Upper lobe of right lung (tissue), 1 donor: ENCODE results near the gene DCTD. TPM values are rescaled to one million over a fixed set of nuclear protein-coding genes. Genes with fewer than 3 reads are reported as not detected.

Experiments used
- ATAC-seq: fragments of 200-7000 bp; cut with Tn5 transposase; one replicate; pipeline ENCODE4 v1.9.1; 2020; ENCODE audit warnings: mild to moderate bottlenecking, moderate library complexity
- DNase-seq: peaks from one replicate; pipeline ENCODE4 v3.0.0-alpha.2; 2020
- H3K27ac ChIP-seq: fragments of 200-600 bp; one replicate; pipeline ENCODE4 v1.8.0; 2022
- H3K27me3 ChIP-seq: fragments of 200-600 bp; one replicate; pipeline ENCODE4 v1.8.0; 2022; ENCODE audit warnings: mild to moderate bottlenecking
- H3K36me3 ChIP-seq: fragments of 200-600 bp; one replicate; pipeline ENCODE4 v1.8.0; 2022
- H3K4me1 ChIP-seq: fragments of 200-600 bp; one replicate; pipeline ENCODE4 v1.8.0; 2022
- H3K4me3 ChIP-seq: fragments of 200-600 bp; one replicate; pipeline ENCODE4 v1.8.0; 2022; ENCODE audit warnings: mild to moderate bottlenecking
- H3K9me3 ChIP-seq: fragments of 200-600 bp; one replicate; pipeline ENCODE4 v1.8.0; 2022
- intact Hi-C: fragments of 100-400 bp; cut with DNase I; formaldehyde crosslinking; loops from one replicate; pipeline ENCODE4 v1.11.0; 2022
- total RNA-seq: library from RNA; stranded (reverse); fragmentation: NEBNext Ultra II Directional; extraction: Animal tissue kit (Norgen Biotek cat#: 25700); gene quantifications from one replicate; pipeline ENCODE4 v1.2.1, GENCODE V29; 2021
- TF ChIP-seq, protein P1 (sequence below): fragments of 200-600 bp; IDR thresholded peaks from one replicate; pipeline ENCODE4 v1.8.0; 2022; ENCODE audit warnings: antibody characterized with exemption
- donor health status: DM: no; HTN: yes; CAD: no; lungs with severe emphysema.

Gene DCTD
- total RNA-seq, 1 donor from 2014 or later, result 88.6 TPM

- intact Hi-C loops, result no loop called here
- Histone ChIP-seq H3K4me3 (no peak overlapping the region), H3K36me3 (no peaks in the 10 kb centered on the region), H3K4me1 (no peaks in the 10 kb centered on the region), H3K9me3 (no peaks in the 10 kb centered on the region), H3K27ac (no peak overlapping the region), H3K27me3 (no peaks in the 10 kb centered on the region)
- TF ChIP-seq, protein P1, sequence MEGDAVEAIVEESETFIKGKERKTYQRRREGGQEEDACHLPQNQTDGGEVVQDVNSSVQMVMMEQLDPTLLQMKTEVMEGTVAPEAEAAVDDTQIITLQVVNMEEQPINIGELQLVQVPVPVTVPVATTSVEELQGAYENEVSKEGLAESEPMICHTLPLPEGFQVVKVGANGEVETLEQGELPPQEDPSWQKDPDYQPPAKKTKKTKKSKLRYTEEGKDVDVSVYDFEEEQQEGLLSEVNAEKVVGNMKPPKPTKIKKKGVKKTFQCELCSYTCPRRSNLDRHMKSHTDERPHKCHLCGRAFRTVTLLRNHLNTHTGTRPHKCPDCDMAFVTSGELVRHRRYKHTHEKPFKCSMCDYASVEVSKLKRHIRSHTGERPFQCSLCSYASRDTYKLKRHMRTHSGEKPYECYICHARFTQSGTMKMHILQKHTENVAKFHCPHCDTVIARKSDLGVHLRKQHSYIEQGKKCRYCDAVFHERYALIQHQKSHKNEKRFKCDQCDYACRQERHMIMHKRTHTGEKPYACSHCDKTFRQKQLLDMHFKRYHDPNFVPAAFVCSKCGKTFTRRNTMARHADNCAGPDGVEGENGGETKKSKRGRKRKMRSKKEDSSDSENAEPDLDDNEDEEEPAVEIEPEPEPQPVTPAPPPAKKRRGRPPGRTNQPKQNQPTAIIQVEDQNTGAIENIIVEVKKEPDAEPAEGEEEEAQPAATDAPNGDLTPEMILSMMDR, result no peak
- ATAC-seq, result no peak
- DNase-seq, result no peak
Measured at GRCh38 chr4:182924497-182924896, 7.3 kb upstream of the DCTD start.

GRCh38 chr4:182923796-182924340 is 6.7 kb upstream of the DCTD start:
- Histone ChIP-seq H3K36me3 (no peaks in the 10 kb centered on the region), H3K9me3 (no peaks in the 10 kb centered on the region), H3K4me3 (no peak overlapping the region), H3K4me1 (peaks cover under 1% of the 10 kb centered on the region), H3K27me3 (no peaks in the 10 kb centered on the region), H3K27ac (no peak overlapping the region)
- ATAC-seq, result no peak
- intact Hi-C loops, result no loop called here
- DNase-seq, result no peak
- TF ChIP-seq, protein P1, result no peak

DNA sequence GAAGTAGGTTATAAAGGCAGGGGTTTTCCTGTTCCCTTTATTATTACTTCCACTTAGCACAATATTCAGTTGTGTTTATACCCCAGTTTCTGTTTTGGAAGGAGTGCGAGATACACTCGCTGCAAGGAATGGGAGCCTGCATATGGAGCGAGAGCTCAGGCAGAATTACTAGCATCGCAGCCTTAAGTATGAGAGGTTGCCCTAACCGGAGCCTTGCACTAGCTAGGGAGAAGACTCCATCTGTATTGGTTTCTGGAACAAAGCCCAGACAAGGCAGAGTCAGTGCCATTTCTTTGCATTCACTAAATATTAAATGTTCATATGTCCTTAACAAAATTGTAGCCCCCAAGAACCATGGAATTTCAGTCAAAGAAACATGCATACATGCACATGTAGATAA is 6.2 kb upstream of the DCTD start:
- Histone ChIP-seq H3K9me3 (no peaks in the 10 kb centered on the region), H3K4me3 (no peak overlapping the region), H3K4me1 (peaks cover 6% of the 10 kb centered on the region), H3K27ac (no peak overlapping the region), H3K27me3 (no peaks in the 10 kb centered on the region), H3K36me3 (no peaks in the 10 kb centered on the region)
- TF ChIP-seq, protein P1, result no peak
- intact Hi-C loops, result no loop called here
- ATAC-seq (no peak), DNase-seq (no peak)

DNA sequence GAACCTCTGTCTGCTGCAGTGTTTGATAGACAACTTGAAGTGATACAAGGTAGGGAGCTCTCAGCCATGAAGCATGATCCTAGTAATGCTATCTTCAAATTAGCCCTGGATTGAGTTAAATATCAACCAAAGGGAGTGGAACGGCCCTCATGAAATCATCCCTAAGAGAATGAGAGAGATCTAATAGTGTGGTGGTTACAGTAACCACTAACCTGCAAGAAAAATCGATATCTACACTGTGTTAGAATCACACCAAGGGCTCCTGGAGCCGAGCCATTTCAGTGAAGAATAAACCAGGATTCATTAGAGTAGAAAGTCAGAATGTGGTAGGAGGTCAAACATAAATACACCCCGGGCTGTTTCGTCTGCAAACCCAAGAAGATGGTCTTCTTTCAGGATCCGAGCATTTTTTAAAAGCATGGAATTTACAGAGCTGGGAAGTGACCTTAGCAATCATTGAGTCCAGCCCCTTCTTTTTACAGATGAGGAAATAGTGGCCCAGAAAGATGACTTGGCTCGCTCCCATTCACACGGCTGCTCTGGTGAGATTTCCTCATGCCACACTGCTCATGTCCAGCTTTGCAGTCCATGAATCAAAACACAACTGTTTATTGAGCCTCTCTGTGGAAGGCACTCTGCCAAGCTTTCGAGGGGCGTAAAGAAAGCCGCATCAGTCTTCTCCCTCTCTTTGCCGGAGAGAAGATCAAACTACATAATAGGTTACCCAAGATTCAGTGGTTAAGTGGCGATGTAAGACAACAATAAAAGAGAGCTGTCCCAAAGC is 5.5 kb upstream of the DCTD start:
- intact Hi-C loops, result no loop called here
- Histone ChIP-seq H3K4me3 (no peak overlapping the region), H3K9me3 (no peaks in the 10 kb centered on the region), H3K27ac (no peak overlapping the region), H3K27me3 (no peaks in the 10 kb centered on the region), H3K36me3 (no peaks in the 10 kb centered on the region), H3K4me1 (peaks cover 10% of the 10 kb centered on the region)
- TF ChIP-seq, protein P1, result no peak
- no peak for ATAC-seq
- DNase-seq, result no peak

- Histone ChIP-seq H3K27me3 (no peaks in the 10 kb centered on the region), H3K4me1 (peaks cover 10% of the 10 kb centered on the region), H3K4me3 (no peak overlapping the region), H3K9me3 (no peaks in the 10 kb centered on the region), H3K27ac (no peak overlapping the region), H3K36me3 (no peaks in the 10 kb centered on the region)
- intact Hi-C loops, result no loop called here
- DNase-seq, result no peak
- no peak for ATAC-seq
- TF ChIP-seq, protein P1, result no peak
Measured at GRCh38 chr4:182921608-182922007, 4.4 kb upstream of the DCTD start.
